HUES64 (cell line): ENCODE data around the gene ASCC2.

Experiments used
- H3K27ac ChIP-seq: 2 replicates; pipeline ENCODE4 v1.7.0; 2013; ENCODE audit warnings: low read depth, low read length, inconsistent platforms
- H3K27me3 ChIP-seq: 2 replicates; pipeline ENCODE4 v1.6.1; 2013; ENCODE audit warnings: mild to moderate bottlenecking, low read length; ENCODE audit not compliant: insufficient read depth
- H3K36me3 ChIP-seq: 2 replicates; pipeline ENCODE4 v1.6.1; 2013; ENCODE audit warnings: mild to moderate bottlenecking, low read length; ENCODE audit not compliant: insufficient read depth
- H3K4me1 ChIP-seq: 2 replicates; pipeline ENCODE4 v1.6.1; 2013; ENCODE audit warnings: mild to moderate bottlenecking, low read length, moderate library complexity; ENCODE audit not compliant: insufficient read depth
- H3K4me3 ChIP-seq: 2 replicates; pipeline ENCODE4 v1.5.1; 2013; ENCODE audit warnings: mild to moderate bottlenecking, low read length, moderate library complexity
- H3K9ac ChIP-seq: 2 replicates; pipeline ENCODE4 v1.6.1; 2013; ENCODE audit warnings: mild to moderate bottlenecking, low read depth, low read length
- H3K9me3 ChIP-seq: 2 replicates; pipeline ENCODE4 v1.6.1; 2013; ENCODE audit warnings: low read depth, low read length; ENCODE audit not compliant: insufficient read depth
- WGBS: fragments of 150-250, 120-280 bp; methylation state at CpG from one replicate; pipeline ENCODE4 v1.1.7; 2013; ENCODE audit warnings: missing lambda C conversion rate; 5-methylcytosine and 5-hydroxymethylcytosine counted together

The ASCC2 gene

DNA sequence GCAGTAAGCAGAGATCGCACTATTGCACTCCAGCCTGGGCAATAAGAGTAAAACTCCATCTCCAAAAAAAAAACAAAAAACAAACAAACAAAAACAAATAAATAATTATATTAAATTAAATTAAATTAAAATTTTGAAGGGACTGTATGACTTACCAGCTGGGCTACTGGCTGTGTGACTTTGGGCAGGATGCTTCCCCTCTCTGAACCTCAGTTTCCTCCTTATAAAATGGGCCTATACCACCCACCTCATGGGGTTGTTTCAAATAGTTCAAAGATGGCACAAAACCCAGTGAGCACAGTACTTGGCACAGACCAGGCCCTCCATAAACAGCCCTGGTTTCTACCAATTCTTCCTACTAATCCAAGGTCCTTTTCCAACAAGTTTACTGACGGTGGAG is 34.9 kb downstream of the ASCC2 start:
- Histone ChIP-seq H3K27me3 (no peaks in the 10 kb centered on the region), H3K9me3 (no peaks in the 10 kb centered on the region), H3K4me1 (no peaks in the 10 kb centered on the region), H3K4me3 (no peak overlapping the region), H3K9ac (no peak overlapping the region), H3K27ac (no peak overlapping the region), H3K36me3 (peaks cover 89% of the 10 kb centered on the region)
- 100% methylated on average over 2 of the region's 2 CpGs for WGBS

DNA sequence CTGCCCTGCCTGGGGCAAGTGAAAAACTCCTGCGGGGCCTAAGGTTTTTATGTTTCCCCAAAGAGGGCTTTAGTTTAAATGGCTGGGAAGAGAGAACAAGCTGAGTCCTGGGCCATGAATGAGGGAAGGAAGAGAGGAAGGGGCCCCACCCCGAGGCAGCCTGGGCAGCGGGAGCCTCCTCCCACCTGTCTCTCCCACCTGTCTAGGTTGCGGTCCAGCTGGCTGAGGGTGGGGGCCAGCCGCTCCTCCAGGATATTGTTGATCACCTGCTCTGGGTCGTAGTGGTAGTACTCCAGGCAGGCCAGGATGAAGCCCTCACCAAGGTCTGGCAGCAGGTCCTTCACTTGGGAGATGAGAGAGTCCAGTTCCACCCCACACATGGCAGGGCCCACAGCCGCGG is 36.3 kb downstream of the ASCC2 start:
- no peaks in the 10 kb centered on the region for H3K27me3 ChIP-seq
- WGBS = 96% methylated on average over 8 of the region's 8 CpGs
- H3K27ac ChIP-seq = peak overlapping the region; percentile 41; the same call in 1 of the 2 replicates
- H3K4me3 ChIP-seq = no peak overlapping the region
- no peak overlapping the region for H3K9ac ChIP-seq
- no peaks in the 10 kb centered on the region for H3K4me1 ChIP-seq
- H3K36me3 ChIP-seq = peaks cover 83% of the 10 kb centered on the region
- H3K9me3 ChIP-seq = no peaks in the 10 kb centered on the region

DNA sequence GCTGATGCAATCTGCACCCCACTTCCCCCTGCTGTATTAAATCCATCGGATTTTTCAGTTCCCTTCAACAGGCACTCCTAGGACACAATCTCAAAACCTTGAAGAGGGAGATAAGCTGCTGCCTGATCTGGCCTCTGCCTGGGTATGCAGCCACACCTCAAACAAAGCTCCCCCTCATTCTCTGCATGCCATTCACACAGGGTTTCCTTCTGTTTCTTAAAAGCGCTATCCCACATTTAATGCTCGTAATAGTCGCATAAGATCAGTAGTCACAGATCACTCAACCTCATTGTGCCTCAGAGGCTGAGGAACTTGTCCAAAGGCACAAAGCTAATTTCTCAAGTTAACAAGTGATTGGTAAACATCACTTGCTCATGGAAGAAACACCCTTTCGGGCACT is 36.9 kb downstream of the ASCC2 start:
- Histone ChIP-seq H3K27ac (peak overlapping the region; percentile 41), H3K27me3 (no peaks in the 10 kb centered on the region), H3K4me3 (no peak overlapping the region), H3K9ac (peak overlapping the region; percentile 42; the same call in 1 of the 2 replicates), H3K4me1 (no peaks in the 10 kb centered on the region), H3K9me3 (no peaks in the 10 kb centered on the region), H3K36me3 (peaks cover 82% of the 10 kb centered on the region)
- 89% methylated on average over 5 of the region's 5 CpGs for WGBS

DNA sequence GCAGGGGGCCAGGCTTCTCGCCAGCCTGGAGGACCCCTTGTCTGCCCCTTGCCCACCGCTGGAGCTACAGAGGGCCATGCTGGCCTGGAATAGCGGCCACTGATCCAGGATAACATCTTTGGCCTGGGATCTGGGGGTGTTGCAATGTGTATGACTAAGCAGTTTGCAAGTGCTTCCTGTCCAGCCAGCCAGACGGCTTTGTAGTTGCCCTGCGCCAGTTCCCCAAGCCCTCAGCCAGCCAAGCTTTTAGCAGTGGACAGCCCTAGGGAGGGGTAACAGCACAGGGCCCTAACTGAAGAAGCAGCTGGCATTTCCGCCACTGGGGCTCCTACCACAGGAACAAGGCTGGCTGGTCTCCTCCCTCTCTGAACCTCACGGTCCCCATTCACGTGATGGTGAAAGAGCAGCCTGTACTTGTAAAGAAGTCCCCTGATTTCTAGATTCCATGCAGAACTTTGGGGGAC is 38.8 kb downstream of the ASCC2 start:
- Histone ChIP-seq H3K27ac (no peak overlapping the region), H3K36me3 (peaks cover 74% of the 10 kb centered on the region), H3K9me3 (no peaks in the 10 kb centered on the region), H3K27me3 (no peaks in the 10 kb centered on the region), H3K4me3 (no peak overlapping the region), H3K9ac (no peak overlapping the region), H3K4me1 (no peaks in the 10 kb centered on the region)
- WGBS = 93% methylated on average over 8 of the region's 8 CpGs

DNA sequence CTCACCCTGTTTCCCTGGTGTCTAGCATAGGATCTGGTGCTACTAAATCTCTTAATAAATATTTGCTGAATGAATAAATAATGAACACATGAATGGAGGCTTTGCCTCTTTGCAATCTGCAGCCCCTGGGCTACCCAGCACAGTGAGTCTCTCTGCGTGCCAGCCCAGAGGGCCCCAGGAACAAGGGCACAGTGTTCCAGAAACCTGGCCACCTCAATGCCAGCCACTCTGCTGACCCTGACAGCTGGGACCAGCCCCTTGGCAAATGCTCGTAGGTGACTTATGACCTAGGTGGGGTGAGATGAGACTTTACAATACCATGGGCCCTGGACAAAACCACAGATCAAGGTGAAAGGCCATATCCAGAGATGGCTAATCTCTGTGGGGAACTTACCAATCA is 39.3 kb downstream of the ASCC2 start:
- Histone ChIP-seq H3K4me1 (no peaks in the 10 kb centered on the region), H3K36me3 (peaks cover 70% of the 10 kb centered on the region), H3K4me3 (no peak overlapping the region), H3K27ac (no peak overlapping the region), H3K9ac (no peak overlapping the region), H3K27me3 (no peaks in the 10 kb centered on the region), H3K9me3 (no peaks in the 10 kb centered on the region)
- 95% methylated on average over 2 of the region's 2 CpGs for WGBS

DNA sequence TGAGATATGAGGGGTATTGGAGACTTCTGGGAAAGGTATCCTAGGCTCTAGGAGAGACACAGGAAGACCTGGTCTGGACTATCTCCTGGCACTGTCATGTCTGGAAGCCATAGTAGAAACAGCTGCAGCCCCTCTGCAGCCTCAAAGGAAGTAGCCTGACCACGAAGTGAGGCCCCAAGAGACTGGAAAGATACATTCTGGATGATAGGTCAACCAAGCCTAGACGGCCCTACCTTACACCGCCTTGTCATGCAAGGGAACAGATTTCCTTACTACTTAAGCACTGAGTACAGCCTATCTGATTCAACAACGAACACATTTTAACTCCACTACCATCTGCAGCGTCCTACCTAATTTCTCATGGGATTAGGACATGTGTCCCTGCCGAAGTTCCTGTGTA is 39.8 kb downstream of the ASCC2 start:
- Histone ChIP-seq H3K9me3 (no peaks in the 10 kb centered on the region), H3K9ac (no peak overlapping the region), H3K27me3 (no peaks in the 10 kb centered on the region), H3K4me3 (no peak overlapping the region), H3K4me1 (no peaks in the 10 kb centered on the region), H3K27ac (no peak overlapping the region), H3K36me3 (peaks cover 67% of the 10 kb centered on the region)
- 93% methylated on average over 6 of the region's 6 CpGs for WGBS

DNA sequence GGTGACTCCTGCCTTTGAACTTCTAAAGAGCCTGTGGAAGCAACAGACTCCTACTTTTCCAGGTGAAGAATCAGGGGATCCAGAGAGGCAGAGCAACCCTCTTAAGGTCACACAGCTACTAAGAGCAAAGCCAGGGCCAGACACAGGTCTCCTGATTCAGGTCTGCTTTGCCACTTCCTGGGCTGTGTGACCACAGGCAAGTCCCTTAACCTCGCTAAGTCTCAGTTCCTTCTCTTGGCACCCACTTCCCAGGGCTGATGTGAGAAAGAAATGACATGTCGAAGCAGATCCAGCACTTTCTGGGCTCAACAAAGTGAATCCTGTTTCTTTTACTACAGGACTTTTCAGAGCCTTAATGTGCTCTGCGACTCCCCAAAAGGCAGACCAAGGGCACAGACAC is 40.7 kb downstream of the ASCC2 start:
- no peaks in the 10 kb centered on the region for H3K9me3 ChIP-seq
- no peak overlapping the region for H3K4me3 ChIP-seq
- 96% methylated on average over 3 of the region's 3 CpGs for WGBS
- H3K4me1 ChIP-seq = no peaks in the 10 kb centered on the region
- H3K9ac ChIP-seq = no peak overlapping the region
- no peaks in the 10 kb centered on the region for H3K27me3 ChIP-seq
- H3K27ac ChIP-seq = no peak overlapping the region
- peaks cover 73% of the 10 kb centered on the region for H3K36me3 ChIP-seq

DNA sequence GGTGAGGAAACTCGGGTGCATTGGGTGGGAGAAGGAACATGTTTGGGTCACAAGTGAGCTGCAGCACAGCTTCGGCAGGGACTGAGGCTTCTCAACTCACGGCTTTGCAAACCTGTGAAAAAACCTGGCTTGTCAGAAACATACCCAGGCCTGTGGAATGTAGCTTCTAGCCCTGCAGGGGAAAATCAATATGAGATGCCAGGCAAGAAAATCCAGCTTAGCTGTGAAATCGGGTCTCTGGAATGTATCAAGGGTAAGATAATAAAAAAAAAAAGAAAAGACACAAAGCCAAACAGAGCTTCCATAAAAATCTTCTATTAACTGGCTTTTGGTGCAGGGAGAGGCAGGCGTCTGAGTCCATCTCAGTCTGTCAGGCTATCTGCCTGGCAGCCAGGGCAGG is 42.4 kb downstream of the ASCC2 start:
- WGBS = 84% methylated on average over 5 of the region's 5 CpGs
- Histone ChIP-seq H3K9ac (no peak overlapping the region), H3K4me3 (no peak overlapping the region), H3K9me3 (no peaks in the 10 kb centered on the region), H3K27ac (no peak overlapping the region), H3K4me1 (no peaks in the 10 kb centered on the region), H3K36me3 (peaks cover 66% of the 10 kb centered on the region), H3K27me3 (no peaks in the 10 kb centered on the region)

DNA sequence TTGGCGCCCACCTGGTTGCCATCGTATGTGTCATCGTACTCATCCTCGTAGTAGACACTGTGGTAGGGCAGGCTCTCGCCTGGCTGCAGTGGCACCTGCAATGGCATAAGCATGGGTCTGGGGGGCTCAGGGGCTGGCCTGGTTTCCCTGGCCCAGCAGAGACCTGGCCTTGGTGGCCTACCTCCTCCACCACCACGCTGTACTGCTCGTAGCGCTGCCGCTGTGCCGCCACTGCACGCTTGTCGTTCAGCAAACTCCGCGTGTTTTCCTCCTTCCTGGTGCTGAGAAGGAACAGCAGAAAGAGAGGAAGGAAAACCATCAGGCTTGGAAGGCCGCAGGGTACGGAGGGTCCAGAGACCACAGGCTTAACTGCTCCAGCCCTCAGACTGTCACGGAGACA is 44.7 kb downstream of the ASCC2 start:
- Histone ChIP-seq H3K9ac (no peak overlapping the region), H3K27me3 (no peaks in the 10 kb centered on the region), H3K27ac (no peak overlapping the region), H3K4me3 (no peak overlapping the region), H3K9me3 (no peaks in the 10 kb centered on the region), H3K36me3 (peaks cover 66% of the 10 kb centered on the region), H3K4me1 (no peaks in the 10 kb centered on the region)
- WGBS = 98% methylated on average over 17 of the region's 17 CpGs

DNA sequence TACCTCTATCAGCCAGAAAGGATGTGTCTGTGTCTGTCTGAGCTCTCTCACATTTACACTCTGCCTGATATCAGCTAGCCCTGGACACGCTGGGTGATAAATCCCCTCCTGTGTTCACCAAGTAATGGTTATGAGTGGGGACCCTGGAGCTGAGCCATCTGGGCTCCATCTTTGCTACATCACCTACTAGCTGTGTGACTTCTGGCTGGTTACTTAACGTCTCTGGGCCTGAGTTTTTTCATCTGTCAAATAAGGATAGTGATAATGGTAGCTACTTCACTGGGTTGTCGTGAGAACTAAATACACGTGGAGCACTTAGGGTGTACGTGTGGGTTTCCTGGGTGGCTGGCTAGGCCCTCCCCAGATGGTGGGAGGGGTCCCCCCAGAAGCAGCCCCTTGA is 48.0 kb downstream of the ASCC2 start:
- Histone ChIP-seq H3K36me3 (peaks cover 45% of the 10 kb centered on the region), H3K4me3 (no peak overlapping the region), H3K4me1 (no peaks in the 10 kb centered on the region), H3K27me3 (no peaks in the 10 kb centered on the region), H3K27ac (no peak overlapping the region), H3K9me3 (no peaks in the 10 kb centered on the region), H3K9ac (no peak overlapping the region)
- WGBS = 94% methylated on average over 5 of the region's 5 CpGs

DNA sequence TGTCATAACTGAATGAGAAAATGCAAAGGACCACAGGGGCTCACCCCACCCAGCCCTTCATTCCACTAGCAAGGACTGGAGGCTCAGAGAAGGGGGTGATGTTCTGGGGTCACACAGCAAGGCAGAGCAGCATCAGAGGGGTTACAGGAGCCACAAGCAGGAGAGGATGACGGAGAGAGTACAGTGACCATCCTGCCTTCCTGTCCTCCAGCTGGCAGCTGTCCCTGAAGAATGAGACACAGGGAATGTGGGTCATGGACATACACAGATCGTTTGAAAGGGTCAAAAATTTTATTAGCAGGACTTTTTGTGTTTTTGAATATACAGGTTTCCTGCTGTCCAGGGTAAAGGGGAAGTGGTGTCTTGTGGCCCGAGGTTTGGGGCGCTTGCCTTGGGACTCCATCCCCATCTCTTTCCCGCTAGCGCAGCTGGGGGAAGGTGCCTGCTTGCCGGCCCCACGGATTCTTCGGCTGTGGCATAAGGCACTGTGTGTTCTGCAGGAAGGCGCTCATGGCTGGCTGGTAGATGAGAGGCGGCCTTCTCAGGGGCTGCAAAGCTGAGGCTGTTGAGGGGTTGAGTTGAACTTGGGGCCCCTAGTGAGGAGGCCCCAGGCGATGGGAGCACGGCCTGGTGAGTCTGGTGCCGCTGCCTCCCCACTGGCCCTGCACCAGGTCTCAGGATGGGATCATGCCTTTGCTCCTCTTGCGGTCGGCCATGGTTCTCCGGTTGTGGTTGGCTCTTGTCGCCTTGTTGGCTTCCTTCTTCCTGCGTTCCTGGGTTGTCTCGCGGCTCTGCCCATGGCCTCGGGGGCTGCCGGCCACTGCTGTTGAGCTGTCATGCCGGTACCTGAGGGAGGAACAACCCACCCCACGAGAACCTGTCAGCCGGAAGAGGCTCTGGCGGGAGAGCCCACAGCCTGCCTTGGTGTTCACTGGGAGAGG is 49.5 kb downstream of the ASCC2 start:
- no peaks in the 10 kb centered on the region for H3K27me3 ChIP-seq
- peaks cover 41% of the 10 kb centered on the region for H3K36me3 ChIP-seq
- no peak overlapping the region for H3K4me3 ChIP-seq
- 95% methylated on average over 27 of the region's 27 CpGs for WGBS
- peaks cover 6% of the 10 kb centered on the region for H3K4me1 ChIP-seq
- H3K9ac ChIP-seq = no peak overlapping the region
- no peaks in the 10 kb centered on the region for H3K9me3 ChIP-seq
- no peak overlapping the region for H3K27ac ChIP-seq
